BLaER1 treated with 17β-estradiol and CSF1 and Interleukin-3, amounts not matched to agents 10 nM and 100 nM (cell line): ENCODE data around the gene SEMA6B.
A peak's percentile ranks its signal among the peaks of the same experiment; 100 is the strongest.

Experiments
- H3K27ac ChIP-seq, 11 experiments: shearing (Covaris generic); formaldehyde crosslinking; 2 replicates each; pipeline ENCODE4 v1.8.1; 2022
- H3K27me3 ChIP-seq, 11 experiments: shearing (Covaris generic); formaldehyde crosslinking; 2 replicates each; pipeline ENCODE4 v1.8.1; 2022
- H3K36me3 ChIP-seq, 11 experiments: shearing (Covaris generic); formaldehyde crosslinking; 2 replicates each; pipeline ENCODE4 v1.8.1; 2022
- H3K4me1 ChIP-seq, 10 experiments: shearing (Covaris generic); formaldehyde crosslinking; 2 replicates each; pipeline ENCODE4 v1.8.1; 2022
- H3K4me2 ChIP-seq, 11 experiments: shearing (Covaris generic); formaldehyde crosslinking; 2 replicates each; pipeline ENCODE4 v1.8.1; 2022
- H3K4me3 ChIP-seq, 10 experiments: shearing (Covaris generic); formaldehyde crosslinking; 2 replicates each; pipeline ENCODE4 v1.8.1; 2022
- H3K9ac ChIP-seq, 11 experiments: shearing (Covaris generic); formaldehyde crosslinking; 2 replicates each; pipeline ENCODE4 v1.8.1; 2022
- H3K9me3 ChIP-seq, 11 experiments: shearing (Covaris generic); formaldehyde crosslinking; replicated peaks in 1 of 11; 2 replicates each; pipeline ENCODE4 v1.8.1; 2022
- H4K20me1 ChIP-seq, 11 experiments: shearing (Covaris generic); formaldehyde crosslinking; 2 replicates each; pipeline ENCODE4 v1.8.1; 2022
- Cebpa-rat ChIP-seq, 11 experiments: shearing (Covaris generic); IDR thresholded peaks; 2 replicates each; pipeline ENCODE4 v1.8.1; 2022

SEMA6B gene

DNA sequence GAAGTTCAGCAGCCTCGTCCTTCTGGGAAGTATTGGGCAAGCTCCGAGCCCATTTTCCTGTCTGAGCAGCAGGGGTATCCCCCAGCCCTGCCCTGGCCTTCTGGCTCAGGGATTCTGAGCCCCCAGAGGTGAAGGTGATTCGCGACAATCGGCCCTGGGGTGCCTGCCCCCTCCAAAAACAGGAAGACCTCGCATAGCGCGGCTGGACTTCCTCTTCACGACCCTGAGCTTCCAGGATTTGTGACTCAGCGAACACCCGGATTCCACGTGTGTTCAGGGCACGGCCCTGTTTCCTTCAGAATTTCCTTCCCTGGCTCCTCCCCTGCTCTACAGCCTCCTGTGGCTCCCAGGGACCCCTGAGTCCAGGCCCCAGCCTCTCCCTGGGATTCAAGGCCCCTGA, at the start of gene SEMA6B:
Gene SEMA6B, minus strand, starts transcription at position 116 of the 400 bp plus-strand sequence. CDS start 1,227 bp downstream, outside the sequence.
- no peak for TF ChIP-seq Cebpa-rat (IDR thresholded peaks at IDR 0.05)
- Histone ChIP-seq H3K4me2 (peak within 1 kb of the TSS in 10 of 11 experiments; percentile 5 to 93 (median 60); a peak in 16 of 22 replicates), H3K9ac (peak within 1 kb of the TSS in 9 of 11 experiments; percentile 1 to 56 (median 42); a peak in 11 of 22 replicates), H3K27ac (peak within 1 kb of the TSS in 10 of 11 experiments; percentile 2 to 65 (median 54); a peak in 17 of 22 replicates), H3K36me3 (peaks cover 0 to 12% (median 0%) of the 10 kb centered on the region in 11 experiments; a peak in 1 of 22 replicates), H3K4me1 (peaks cover 10 to 82% (median 45%) of the 10 kb centered on the region in 10 experiments), H4K20me1 (no peaks in the 10 kb centered on the region), H3K27me3 (no peaks in the 10 kb centered on the region), H3K4me3 (peak within 1 kb of the TSS in 3 of 10 experiments; percentile 22 to 55 (median 36); a peak in 5 of 20 replicates), H3K9me3 (no peaks in the 10 kb centered on the region)

GRCh38 chr19:4606921-4607678, 47.6 kb upstream of the SEMA6B start:
- Histone ChIP-seq H3K4me1 (peaks cover 32 to 60% (median 44%) of the 10 kb centered on the region in 10 experiments), H3K36me3 (no peaks in the 10 kb centered on the region), H3K4me2 (peak overlapping the region in 7 of 11 experiments; percentile 12 to 54 (median 25); a peak in 7 of 22 replicates), H3K9ac (0 out of 22 replicates have a peak overlapping the region, but pooled peaks of 1 of the 11 experiments have one; percentile 11), H3K27me3 (no peaks in the 10 kb centered on the region), H3K4me3 (no peak overlapping the region), H3K9me3 (no peaks in the 10 kb centered on the region), H4K20me1 (no peaks in the 10 kb centered on the region), H3K27ac (no peak overlapping the region)
- TF ChIP-seq Cebpa-rat (IDR thresholded peaks at IDR 0.05): no peak

DNA sequence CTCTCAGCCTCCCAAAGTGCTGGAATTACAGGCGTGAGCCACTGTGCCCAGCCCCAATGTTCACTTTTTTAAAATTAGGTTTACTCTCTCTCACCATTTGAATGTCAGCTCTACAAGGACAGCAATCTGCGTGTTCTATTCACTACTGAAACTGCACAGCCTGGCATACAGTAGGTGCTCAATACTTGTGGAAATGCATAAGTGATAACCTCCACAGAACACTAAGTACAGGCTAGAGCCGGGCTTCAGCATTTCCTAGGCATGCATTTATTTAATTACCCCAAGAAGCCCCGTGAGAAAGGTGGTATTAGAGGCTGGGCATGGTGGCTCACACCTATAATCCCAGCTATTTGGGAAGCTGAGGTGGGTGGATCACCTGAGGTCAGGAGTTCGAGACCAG, 46.7 kb upstream of the SEMA6B start:
- no peak overlapping the region for H3K27ac ChIP-seq
- no peak overlapping the region for H3K4me3 ChIP-seq
- H3K9ac ChIP-seq: no peak overlapping the region
- peaks cover 22 to 51% (median 35%) of the 10 kb centered on the region in 10 experiments for H3K4me1 ChIP-seq
- TF ChIP-seq Cebpa-rat (IDR thresholded peaks at IDR 0.05): no peak
- no peaks in the 10 kb centered on the region for H3K9me3 ChIP-seq
- no peak overlapping the region for H3K4me2 ChIP-seq
- no peaks in the 10 kb centered on the region for H3K36me3 ChIP-seq
- H4K20me1 ChIP-seq: no peaks in the 10 kb centered on the region
- H3K27me3 ChIP-seq: no peaks in the 10 kb centered on the region

DNA sequence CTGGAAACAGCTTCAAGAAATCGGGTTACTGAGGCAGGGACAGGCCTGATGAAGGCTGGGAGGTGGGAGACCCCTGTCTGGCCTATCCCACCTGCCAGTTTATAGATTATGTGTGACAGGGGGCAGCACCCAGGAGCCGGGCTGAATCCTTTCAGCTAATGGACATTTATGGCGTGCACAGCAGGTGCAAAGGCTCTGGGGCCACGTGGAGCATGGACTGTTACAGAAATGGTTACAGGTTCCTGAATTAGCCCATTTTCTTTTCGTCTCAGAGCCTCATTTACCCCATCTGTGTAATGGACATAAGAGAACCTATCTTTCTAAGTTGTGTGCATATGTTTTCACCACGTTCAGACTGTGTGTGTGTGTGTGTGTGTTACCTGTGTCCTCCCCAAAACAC, 45.4 kb upstream of the SEMA6B start:
- TF ChIP-seq Cebpa-rat (IDR thresholded peaks at IDR 0.05): no peak
- H3K4me1 ChIP-seq: peaks cover 10 to 38% (median 22%) of the 10 kb centered on the region in 10 experiments
- no peaks in the 10 kb centered on the region for H3K9me3 ChIP-seq
- H3K9ac ChIP-seq: no peak overlapping the region
- no peaks in the 10 kb centered on the region for H3K36me3 ChIP-seq
- H3K4me2 ChIP-seq: peak overlapping the region in 1 of 11 experiments; percentile 35; a peak in 2 of 22 replicates
- H4K20me1 ChIP-seq: no peaks in the 10 kb centered on the region
- no peak overlapping the region for H3K27ac ChIP-seq
- H3K27me3 ChIP-seq: no peaks in the 10 kb centered on the region
- H3K4me3 ChIP-seq: no peak overlapping the region

- no peaks in the 10 kb centered on the region for H4K20me1 ChIP-seq
Measured at GRCh38 chr19:4602915-4603314, 43.4 kb upstream of the SEMA6B start.

DNA sequence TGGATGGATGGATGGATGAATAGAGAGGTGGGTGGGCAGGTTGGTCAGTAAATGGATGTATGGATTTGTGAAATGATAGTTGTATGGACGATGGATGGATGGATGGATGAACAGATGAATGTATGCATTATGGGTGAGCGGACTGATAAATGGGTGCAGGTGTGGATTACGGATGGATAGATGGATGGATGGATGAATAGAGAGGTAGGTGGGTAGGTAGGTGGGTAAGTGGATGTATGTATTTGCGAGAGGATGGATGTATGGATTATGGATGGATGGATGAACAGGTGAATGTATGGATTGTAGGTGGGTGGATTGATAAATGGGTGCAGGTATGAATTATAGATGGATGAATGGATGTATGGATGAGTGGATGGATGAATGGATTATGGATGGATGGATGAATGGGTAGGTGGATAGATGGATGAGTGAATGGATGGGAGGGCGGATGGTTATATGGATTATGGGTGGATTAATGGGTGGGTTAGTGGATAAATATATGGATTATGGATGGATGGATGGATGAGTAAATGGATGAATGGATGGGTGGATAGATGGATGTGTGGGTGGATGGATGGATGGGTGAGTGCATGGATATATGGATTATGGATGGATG, 42.8 kb upstream of the SEMA6B start:
- Histone ChIP-seq H3K9ac (no peak overlapping the region), H3K4me2 (no peak overlapping the region), H3K4me1 (peaks cover 0 to 25% (median 17%) of the 10 kb centered on the region in 10 experiments; a peak in 17 of 20 replicates), H3K36me3 (no peaks in the 10 kb centered on the region), H3K27me3 (no peaks in the 10 kb centered on the region), H3K27ac (no peak overlapping the region), H3K9me3 (no peaks in the 10 kb centered on the region), H3K4me3 (no peak overlapping the region), H4K20me1 (no peaks in the 10 kb centered on the region)
- TF ChIP-seq Cebpa-rat (IDR thresholded peaks at IDR 0.05): no peak

More at GRCh38 chr19:4602915-4603314, 43.4 kb upstream of the SEMA6B start:
- no peak overlapping the region for H3K9ac ChIP-seq
- H3K4me2 ChIP-seq: no peak overlapping the region
- H3K9me3 ChIP-seq: no peaks in the 10 kb centered on the region
- no peaks in the 10 kb centered on the region for H3K36me3 ChIP-seq
- TF ChIP-seq Cebpa-rat (IDR thresholded peaks at IDR 0.05): no peak
- no peak overlapping the region for H3K27ac ChIP-seq
- H3K27me3 ChIP-seq: no peaks in the 10 kb centered on the region
- H3K4me1 ChIP-seq: peaks cover 0 to 27% (median 15%) of the 10 kb centered on the region in 10 experiments; a peak in 16 of 20 replicates
- H3K4me3 ChIP-seq: no peak overlapping the region

DNA sequence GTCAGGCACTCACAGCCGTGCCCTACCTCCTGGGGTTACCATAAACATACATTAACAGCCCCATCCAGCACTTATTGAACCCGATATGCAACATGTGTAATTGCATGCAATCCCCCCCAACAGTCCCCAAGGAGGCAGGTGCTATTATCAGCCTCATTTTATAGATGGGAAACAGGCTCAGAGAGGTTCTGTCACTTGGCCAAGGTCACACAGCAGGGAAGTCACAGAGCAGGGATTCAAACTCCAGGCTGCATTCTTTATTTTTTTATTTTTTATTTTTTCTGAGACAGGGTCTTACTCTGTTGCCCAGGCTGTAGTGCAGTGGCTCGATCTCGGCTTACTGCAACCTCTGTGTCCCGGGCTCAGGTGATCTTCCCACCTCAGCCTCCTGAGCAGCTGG, 41.4 kb upstream of the SEMA6B start:
- no peaks in the 10 kb centered on the region for H3K9me3 ChIP-seq
- H3K4me1 ChIP-seq: peaks cover 0 to 24% (median 15%) of the 10 kb centered on the region in 10 experiments; a peak in 16 of 20 replicates
- no peak overlapping the region for H3K4me2 ChIP-seq
- H3K4me3 ChIP-seq: no peak overlapping the region
- H3K9ac ChIP-seq: no peak overlapping the region
- TF ChIP-seq Cebpa-rat (IDR thresholded peaks at IDR 0.05): no peak
- no peaks in the 10 kb centered on the region for H3K27me3 ChIP-seq
- no peak overlapping the region for H3K27ac ChIP-seq
- H4K20me1 ChIP-seq: no peaks in the 10 kb centered on the region
- H3K36me3 ChIP-seq: no peaks in the 10 kb centered on the region

DNA sequence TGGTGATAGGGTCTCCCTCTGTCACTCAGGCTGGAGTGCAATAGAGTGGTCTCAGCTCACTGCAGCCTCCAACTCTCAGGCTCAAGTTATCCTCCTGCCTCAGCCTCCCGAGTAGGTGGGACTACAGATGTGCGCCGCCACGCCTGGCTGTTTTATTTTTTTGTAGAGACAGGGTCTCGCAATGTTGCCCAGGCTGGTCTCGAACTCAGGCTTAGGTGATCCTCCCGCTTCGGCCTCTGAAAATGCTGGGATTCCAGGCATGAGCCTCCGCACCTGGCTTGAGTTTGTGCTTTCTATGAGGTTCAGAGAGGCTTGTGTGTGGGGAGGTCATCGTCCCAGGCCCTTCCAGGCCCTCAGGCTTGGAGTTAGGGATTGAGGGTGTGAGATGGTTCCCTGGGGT, 40.6 kb upstream of the SEMA6B start:
- no peaks in the 10 kb centered on the region for H3K36me3 ChIP-seq
- peaks cover 0 to 24% (median 15%) of the 10 kb centered on the region in 10 experiments; a peak in 16 of 20 replicates for H3K4me1 ChIP-seq
- no peaks in the 10 kb centered on the region for H3K9me3 ChIP-seq
- H3K27me3 ChIP-seq: no peaks in the 10 kb centered on the region
- H4K20me1 ChIP-seq: no peaks in the 10 kb centered on the region
- H3K9ac ChIP-seq: no peak overlapping the region
- TF ChIP-seq Cebpa-rat (IDR thresholded peaks at IDR 0.05): no peak
- H3K27ac ChIP-seq: no peak overlapping the region
- H3K4me2 ChIP-seq: no peak overlapping the region
- no peak overlapping the region for H3K4me3 ChIP-seq

- TF ChIP-seq Cebpa-rat (IDR thresholded peaks at IDR 0.05): no peak
- Histone ChIP-seq H3K9ac (peak overlapping the region in 8 of 11 experiments; percentile 50 to 74 (median 67); a peak in 10 of 22 replicates), H3K4me1 (peaks cover 5 to 29% (median 15%) of the 10 kb centered on the region in 10 experiments; a peak in 17 of 20 replicates), H3K27me3 (no peaks in the 10 kb centered on the region), H3K4me2 (peak overlapping the region; percentile 89 to 97 (median 93)), H3K4me3 (peak overlapping the region in 9 of 10 experiments; percentile 50 to 68 (median 55); a peak in 14 of 20 replicates), H3K9me3 (no peaks in the 10 kb centered on the region), H3K27ac (peak overlapping the region in 3 of 11 experiments; percentile 47 to 67 (median 49); a peak in 3 of 22 replicates), H4K20me1 (no peaks in the 10 kb centered on the region), H3K36me3 (no peaks in the 10 kb centered on the region)
Measured at GRCh38 chr19:4598712-4599111, 39.2 kb upstream of the SEMA6B start.
